ENCODE results near the gene CDKAL1.

The CDKAL1 gene

GRCh38 chr6:20740088-20740487 is 205.8 kb downstream of the CDKAL1 start:
- no peak for TF ChIP-seq FOXM1 (IDR thresholded peaks at IDR 0.05; ENCODE audit: borderline replicate concordance, low read depth)
- no peak for TF ChIP-seq USF1 (IDR thresholded peaks at IDR 0.05)
- no peak for TF ChIP-seq EP300 (IDR thresholded peaks at IDR 0.05; ENCODE audit: borderline replicate concordance)
- TF ChIP-seq ZBTB7A (IDR thresholded peaks at IDR 0.05; ENCODE audit: low read depth) = no peak
- no peak for TF ChIP-seq YY1 (IDR thresholded peaks at IDR 0.05; ENCODE audit: low read depth)
- no peak for TF ChIP-seq EGR1 (IDR thresholded peaks at IDR 0.05)
- no peak for TF ChIP-seq TEAD4 (IDR thresholded peaks at IDR 0.05)
- no peak for TF ChIP-seq NFIC (IDR thresholded peaks at IDR 0.05)

- TF ChIP-seq FOXM1 (IDR thresholded peaks at IDR 0.05; ENCODE audit: borderline replicate concordance, low read depth) = no peak
- no peak for TF ChIP-seq RAD21 (IDR thresholded peaks at IDR 0.05; ENCODE audit: low read depth)
- no peak for TF ChIP-seq NFIC (IDR thresholded peaks at IDR 0.05)
- TF ChIP-seq EGR1 (IDR thresholded peaks at IDR 0.05) = no peak
- no peak for TF ChIP-seq ZBTB7A (IDR thresholded peaks at IDR 0.05; ENCODE audit: low read depth)
- TF ChIP-seq CEBPB (IDR thresholded peaks at IDR 0.05) = no peak
- TF ChIP-seq EP300 (IDR thresholded peaks at IDR 0.05; ENCODE audit: borderline replicate concordance) = no peak
- no peak for TF ChIP-seq USF1 (IDR thresholded peaks at IDR 0.05)
- no peak for TF ChIP-seq MAX (IDR thresholded peaks at IDR 0.05)
- no peak for TF ChIP-seq TCF12 (IDR thresholded peaks at IDR 0.05; ENCODE audit: low read depth)
- TF ChIP-seq CREB1 (IDR thresholded peaks at IDR 0.05; ENCODE audit: low read depth) = no peak
- no peak for TF ChIP-seq YY1 (IDR thresholded peaks at IDR 0.05; ENCODE audit: low read depth)
- no peak for TF ChIP-seq TAF1 (IDR thresholded peaks at IDR 0.05; ENCODE audit: low read depth)
- no peak for TF ChIP-seq TEAD4 (IDR thresholded peaks at IDR 0.05)
- no peak for TF ChIP-seq REST (IDR thresholded peaks at IDR 0.05; ENCODE audit: low read depth)
Observed at GRCh38 chr6:20740727-20741126, 206.5 kb downstream of the CDKAL1 start.

GRCh38 chr6:20741490-20741889 is 207.2 kb downstream of the CDKAL1 start:
- TF ChIP-seq CEBPB (IDR thresholded peaks at IDR 0.05) (no peak), TAF1 (IDR thresholded peaks at IDR 0.05; ENCODE audit: low read depth) (no peak), TCF12 (IDR thresholded peaks at IDR 0.05; ENCODE audit: low read depth) (no peak), USF1 (IDR thresholded peaks at IDR 0.05) (no peak), NFIC (IDR thresholded peaks at IDR 0.05) (no peak), YY1 (IDR thresholded peaks at IDR 0.05; ENCODE audit: low read depth) (no peak), MAX (IDR thresholded peaks at IDR 0.05) (no peak), TEAD4 (IDR thresholded peaks at IDR 0.05) (no peak), CREB1 (IDR thresholded peaks at IDR 0.05; ENCODE audit: low read depth) (no peak), FOXM1 (IDR thresholded peaks at IDR 0.05; ENCODE audit: borderline replicate concordance, low read depth) (no peak), EGR1 (IDR thresholded peaks at IDR 0.05) (no peak)

GRCh38 chr6:20744911-20745557 is 210.8 kb downstream of the CDKAL1 start:
- no peak for TF ChIP-seq USF1 (IDR thresholded peaks at IDR 0.05)
- no peak for TF ChIP-seq MAX (IDR thresholded peaks at IDR 0.05)
- no peak for TF ChIP-seq YY1 (IDR thresholded peaks at IDR 0.05; ENCODE audit: low read depth)
- no peak for TF ChIP-seq TEAD4 (IDR thresholded peaks at IDR 0.05)
- TF ChIP-seq REST (IDR thresholded peaks at IDR 0.05; ENCODE audit: low read depth) = no peak
- TF ChIP-seq CEBPB (IDR thresholded peaks at IDR 0.05) = no peak
- no peak for TF ChIP-seq TAF1 (IDR thresholded peaks at IDR 0.05; ENCODE audit: low read depth)
- no peak for TF ChIP-seq ZBTB7A (IDR thresholded peaks at IDR 0.05; ENCODE audit: low read depth)
- no peak for TF ChIP-seq CREB1 (IDR thresholded peaks at IDR 0.05; ENCODE audit: low read depth)
- no peak for TF ChIP-seq EGR1 (IDR thresholded peaks at IDR 0.05)

GRCh38 chr6:20746024-20746423 is 211.8 kb downstream of the CDKAL1 start:
- TF ChIP-seq CEBPB (IDR thresholded peaks at IDR 0.05) (no peak), USF1 (IDR thresholded peaks at IDR 0.05) (no peak), TEAD4 (IDR thresholded peaks at IDR 0.05) (no peak), MAX (IDR thresholded peaks at IDR 0.05) (no peak), CREB1 (IDR thresholded peaks at IDR 0.05; ENCODE audit: low read depth) (no peak), FOXM1 (IDR thresholded peaks at IDR 0.05; ENCODE audit: borderline replicate concordance, low read depth) (no peak), YY1 (IDR thresholded peaks at IDR 0.05; ENCODE audit: low read depth) (no peak), EGR1 (IDR thresholded peaks at IDR 0.05) (no peak), NFIC (IDR thresholded peaks at IDR 0.05) (no peak), ZBTB7A (IDR thresholded peaks at IDR 0.05; ENCODE audit: low read depth) (no peak), RAD21 (IDR thresholded peaks at IDR 0.05; ENCODE audit: low read depth) (no peak), REST (IDR thresholded peaks at IDR 0.05; ENCODE audit: low read depth) (no peak), TAF1 (IDR thresholded peaks at IDR 0.05; ENCODE audit: low read depth) (no peak), TCF12 (IDR thresholded peaks at IDR 0.05; ENCODE audit: low read depth) (no peak), EP300 (IDR thresholded peaks at IDR 0.05; ENCODE audit: borderline replicate concordance) (no peak)
